H1 (cell line): ENCODE measurements around the gene SMYD1. TPM values are rescaled to one million over a fixed set of nuclear protein-coding genes. Genes with fewer than 3 reads are reported as not detected.

Experiments
- CBX8 ChIP-seq: fragments of 300-800, 300-1000 bp; sonication (generic); IDR thresholded peaks from 2 replicates; pipeline ENCODE4 v1.7.1; 2016; ENCODE audit warnings: low read depth, low read length, borderline replicate concordance
- CEBPB ChIP-seq: IDR thresholded peaks from 2 replicates; pipeline ENCODE4 v1.6.1; 2012; ENCODE audit warnings: low read depth, low read length
- CHD7 ChIP-seq: fragments of 300-600 bp; sonication (generic); IDR thresholded peaks from 2 replicates; pipeline ENCODE4 v1.7.1; 2012; ENCODE audit warnings: low read length, moderate library complexity, mild to moderate bottlenecking, inconsistent platforms; ENCODE audit not compliant: insufficient replicate concordance
- CTBP2 ChIP-seq: IDR thresholded peaks from 2 replicates; pipeline ENCODE4 v1.7.0; 2011; ENCODE audit warnings: borderline replicate concordance, mild to moderate bottlenecking, moderate library complexity, mixed read lengths, low read length; ENCODE audit not compliant: insufficient read depth, insufficient read length
- KDM4A ChIP-seq: IDR thresholded peaks from one replicate; pipeline ENCODE4 v1.7.1; 2012; ENCODE audit warnings: low read depth, mild to moderate bottlenecking, moderate library complexity, low read length, inconsistent platforms; ENCODE audit not compliant: severe bottlenecking
- PHF8 ChIP-seq: fragments of 200-600 bp; sonication (generic); conservative IDR thresholded peaks from 2 replicates; pipeline ENCODE4 v1.7.1; 2012; ENCODE audit warnings: low read depth, mild to moderate bottlenecking, inconsistent platforms, low read length, moderate library complexity
- POLR2A ChIP-seq, 2 experiments: IDR thresholded peaks; 1 replicate in 1 of 2; 2 replicates in 1 of 2; pipeline ENCODE4 v1.6.1; 2011; ENCODE audit warnings: low read depth in 2 of 2, low read length in 2 of 2, mild to moderate bottlenecking in 2 of 2; ENCODE audit errors: control extremely low read depth in 1 of 2
- RXRA ChIP-seq: IDR thresholded peaks from 2 replicates; pipeline ENCODE4 v1.6.1; 2011; ENCODE audit warnings: low read depth, mild to moderate bottlenecking, low read length, moderate library complexity; ENCODE audit not compliant: insufficient read depth
- SIRT6 ChIP-seq: IDR thresholded peaks from one replicate; pipeline ENCODE4 v1.7.1; 2012; ENCODE audit warnings: low read length, inconsistent platforms
- SIX5 ChIP-seq: IDR thresholded peaks from 2 replicates; pipeline ENCODE4 v1.6.1; 2011; ENCODE audit warnings: mild to moderate bottlenecking, low read depth, low read length
- TCF12 ChIP-seq: IDR thresholded peaks from 2 replicates; pipeline ENCODE4 v1.6.1; 2011; ENCODE audit warnings: low read depth, mild to moderate bottlenecking, low read length
- TEAD4 ChIP-seq: IDR thresholded peaks from 2 replicates; pipeline ENCODE4 v1.6.1; 2012; ENCODE audit warnings: low read depth, low read length, inconsistent platforms, mixed read lengths
- polyA plus RNA-seq, 7 experiments: library from polyadenylated mRNA; depleted of rRNA in 3 of 7; stranded (reverse) in 5 of 7; unstranded in 2 of 7; fragments of >200 nt in 5 of 7; fragments of 200-250 nt in 2 of 7; gene quantifications; 1 replicate in 5 of 7; 2 replicates in 1 of 7; 4 replicates in 1 of 7; pipeline versions ENCODE4 v1.2.1 to v1.2.3, GENCODE V29; 2011 to 2013; ENCODE audit warnings: missing spikeins in 2 of 7, mixed read lengths in 2 of 7
- total RNA-seq: library from RNA; stranded (reverse); fragmentation: NEBNext Ultra II Directional; extraction: Animal tissue kit (Norgen Biotek cat#: 25700); gene quantifications from 2 replicates; pipeline ENCODE4 v1.2.1, GENCODE V29; 2021

Gene SMYD1
- total and polyA plus RNA-seq, 2 of the 8 experiments (the other 6 are each of a cell fraction or from before 2014, with no cell fraction given) = 0.06 TPM; not detected in 1

GRCh38 chr2:88097891-88098557, 30.4 kb downstream of the SMYD1 start (continued):
- no peak for TF ChIP-seq CHD7
- no peak for TF ChIP-seq CBX8
- TF ChIP-seq TCF12 = no peak
- TF ChIP-seq SIRT6 = no peak
- TF ChIP-seq CTBP2 = no peak
- no peak for TF ChIP-seq RXRA
- no peak for TF ChIP-seq TEAD4
- TF ChIP-seq SIX5 = no peak
- no peak for TF ChIP-seq POLR2A (IDR thresholded peaks at IDR 0.05; ENCODE audit: control extremely low read depth in 1 of 2, low read depth in 2 of 2, low read length in 2 of 2)
- TF ChIP-seq CEBPB = no peak
- TF ChIP-seq KDM4A = no peak
- TF ChIP-seq PHF8 = no peak
